ENCODE results near the gene EPHA3. TPM values are rescaled to one million over a fixed set of nuclear protein-coding genes. Genes with fewer than 3 reads are reported as not detected.

The EPHA3 gene
- total RNA-seq, 2 donors from 2014 or later: 0.14 to 0.35 TPM

DNA sequence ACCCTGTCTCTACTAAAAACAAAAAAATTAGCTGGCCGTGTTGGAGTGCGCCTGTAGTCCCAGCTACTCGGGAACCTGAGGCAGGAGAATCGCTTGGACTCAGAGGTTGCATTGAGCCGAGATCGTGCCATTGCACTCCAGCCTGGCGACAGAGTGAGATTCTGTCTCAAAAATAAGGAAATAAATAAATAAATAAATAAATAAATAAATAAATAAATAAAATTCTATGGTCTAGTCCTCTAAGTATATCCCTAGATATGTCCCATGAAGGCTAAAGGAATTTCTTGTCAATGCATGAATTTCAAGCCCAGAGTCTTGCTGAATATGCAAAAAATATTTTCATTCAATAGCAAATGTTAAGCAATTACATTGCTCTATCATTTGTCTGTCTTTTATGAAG, 149.0 kb downstream of the EPHA3 start:
- no peak overlapping the region for H3K4me3 Mint-ChIP-seq

DNA sequence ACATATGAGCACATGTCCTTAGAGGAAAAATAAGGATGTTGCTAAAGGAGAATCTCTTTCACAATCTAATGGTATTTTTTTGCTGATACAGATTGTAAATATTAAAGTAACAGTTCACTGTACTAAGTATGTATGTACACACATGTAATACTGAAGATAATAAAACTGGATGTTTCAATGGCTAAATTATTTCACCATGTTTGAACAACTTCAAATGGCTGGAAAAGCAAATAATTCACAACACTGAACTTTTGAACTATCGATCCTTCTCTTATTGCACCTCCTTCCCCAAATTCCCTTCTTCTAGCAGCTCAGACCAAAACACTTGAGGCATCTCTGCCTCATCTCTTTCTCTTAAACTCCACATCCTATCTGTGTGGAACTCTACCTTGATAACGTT, 149.5 kb downstream of the EPHA3 start:
- no peak for DNase-seq
- no peaks in the 10 kb centered on the region for H3K36me3 Mint-ChIP-seq (ENCODE audit: insufficient read depth in 2 of 2)
- H3K4me3 Mint-ChIP-seq: no peak overlapping the region
- peaks cover 7 to 9% of the 10 kb centered on the region in 2 donors for H3K9me3 Mint-ChIP-seq
- no peak overlapping the region for H3K27ac Mint-ChIP-seq
- H3K27me3 Mint-ChIP-seq (ENCODE audit: low read depth): no peaks in the 10 kb centered on the region
- ATAC-seq (replicated peaks in 1 of 2): no peak
- no peaks in the 10 kb centered on the region for H3K4me1 Mint-ChIP-seq (ENCODE audit: low read depth)

More for the DNA sequence above, 149.0 kb downstream of the EPHA3 start:
- ATAC-seq (replicated peaks in 1 of 2) (no peak), DNase-seq (no peak)
- no peaks in the 10 kb centered on the region for H3K4me1 Mint-ChIP-seq (ENCODE audit: low read depth)
- H3K9me3 Mint-ChIP-seq: peaks cover 7 to 9% of the 10 kb centered on the region in 2 donors
- no peaks in the 10 kb centered on the region for H3K27me3 Mint-ChIP-seq (ENCODE audit: low read depth)
- no peaks in the 10 kb centered on the region for H3K36me3 Mint-ChIP-seq (ENCODE audit: insufficient read depth in 2 of 2)
- no peak overlapping the region for H3K27ac Mint-ChIP-seq

DNA sequence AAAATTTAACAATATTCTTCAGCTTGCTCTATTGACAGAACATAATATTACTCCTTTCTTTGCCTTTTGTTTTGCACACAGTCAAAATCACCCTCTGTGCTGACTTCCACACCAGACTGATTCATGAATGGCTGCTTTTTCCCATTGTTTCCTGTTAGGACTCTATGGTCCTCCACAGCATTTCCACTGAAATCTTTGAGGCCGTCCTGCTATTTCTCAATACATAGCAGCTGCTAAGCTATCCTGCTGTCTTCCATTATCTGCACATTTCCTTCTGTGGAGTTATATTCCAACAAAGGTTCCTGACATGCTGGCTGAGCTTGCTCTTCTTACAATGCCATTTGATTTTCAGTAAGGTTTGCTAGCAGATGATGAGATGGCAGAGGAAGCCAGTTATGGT, 153.3 kb downstream of the EPHA3 start:
- Mint-ChIP-seq H3K36me3 (ENCODE audit: insufficient read depth in 2 of 2) (no peaks in the 10 kb centered on the region), H3K27ac (no peak overlapping the region), H3K4me3 (no peak overlapping the region), H3K4me1 (ENCODE audit: low read depth) (no peaks in the 10 kb centered on the region), H3K9me3 (peaks cover 4 to 9% of the 10 kb centered on the region in 2 donors), H3K27me3 (ENCODE audit: low read depth) (no peaks in the 10 kb centered on the region)
- ATAC-seq (replicated peaks in 1 of 2) (no peak), DNase-seq (no peak)

DNA sequence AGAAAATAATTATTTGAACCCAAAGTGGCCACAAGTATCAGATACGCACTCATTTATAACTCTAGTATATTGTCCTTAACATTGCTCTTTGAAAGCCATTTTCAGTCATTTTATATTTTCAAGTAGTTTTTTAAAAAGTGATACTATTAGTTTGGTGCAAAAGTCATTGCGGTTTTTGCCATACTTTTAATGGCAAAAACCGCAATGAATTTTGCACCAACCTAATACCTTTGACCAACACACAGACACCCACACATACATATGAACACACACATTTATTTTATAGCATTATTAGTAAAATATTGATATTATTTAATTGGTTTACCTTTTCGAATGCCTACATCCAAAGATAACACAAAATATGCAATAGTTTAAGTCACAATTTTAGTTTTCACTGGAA, 154.3 kb downstream of the EPHA3 start:
- no peaks in the 10 kb centered on the region for H3K36me3 Mint-ChIP-seq (ENCODE audit: insufficient read depth in 2 of 2)
- DNase-seq (no peak), ATAC-seq (replicated peaks in 1 of 2) (no peak)
- H3K9me3 Mint-ChIP-seq: peaks cover 4 to 9% of the 10 kb centered on the region in 2 donors
- no peak overlapping the region for H3K4me3 Mint-ChIP-seq
- H3K27me3 Mint-ChIP-seq (ENCODE audit: low read depth): no peaks in the 10 kb centered on the region
- H3K27ac Mint-ChIP-seq: no peak overlapping the region
- no peaks in the 10 kb centered on the region for H3K4me1 Mint-ChIP-seq (ENCODE audit: low read depth)

DNA sequence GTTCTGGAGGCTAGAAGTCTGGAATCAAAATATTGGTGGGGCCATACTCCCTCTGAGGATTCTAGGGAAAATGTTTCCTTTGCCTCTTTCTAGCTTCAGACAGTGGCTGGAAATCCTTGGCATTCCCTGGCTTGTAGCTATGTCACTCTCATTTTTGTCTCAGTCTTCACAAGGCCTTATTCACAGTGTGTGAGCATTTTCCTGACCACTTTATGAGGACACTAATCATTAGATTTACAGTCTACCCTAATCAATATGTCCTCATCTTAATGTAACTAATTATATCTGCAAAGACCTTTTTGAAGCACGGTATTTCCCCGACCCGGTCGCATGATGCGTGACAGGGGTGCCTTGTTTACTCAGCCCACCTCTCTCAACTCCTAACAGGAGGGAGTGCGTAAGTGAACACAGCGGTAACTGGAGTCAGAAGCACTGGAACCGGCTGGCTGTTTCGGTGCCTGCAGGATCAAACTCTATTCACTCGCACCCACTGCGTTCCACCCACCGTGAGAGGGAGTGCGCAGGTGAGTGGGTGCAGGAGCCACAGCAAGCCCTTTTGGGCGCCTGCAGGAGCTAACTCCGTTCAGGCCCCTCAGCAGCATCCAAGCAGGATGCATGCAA, 155.0 kb downstream of the EPHA3 start:
- no peak for ATAC-seq (replicated peaks in 1 of 2)
- Mint-ChIP-seq H3K27me3 (ENCODE audit: low read depth) (no peaks in the 10 kb centered on the region), H3K4me3 (no peak overlapping the region), H3K27ac (no peak overlapping the region), H3K4me1 (ENCODE audit: low read depth) (no peaks in the 10 kb centered on the region), H3K36me3 (ENCODE audit: insufficient read depth in 2 of 2) (no peaks in the 10 kb centered on the region), H3K9me3 (peaks cover 0 to 5% of the 10 kb centered on the region in 2 donors)
- no peak for DNase-seq

DNA sequence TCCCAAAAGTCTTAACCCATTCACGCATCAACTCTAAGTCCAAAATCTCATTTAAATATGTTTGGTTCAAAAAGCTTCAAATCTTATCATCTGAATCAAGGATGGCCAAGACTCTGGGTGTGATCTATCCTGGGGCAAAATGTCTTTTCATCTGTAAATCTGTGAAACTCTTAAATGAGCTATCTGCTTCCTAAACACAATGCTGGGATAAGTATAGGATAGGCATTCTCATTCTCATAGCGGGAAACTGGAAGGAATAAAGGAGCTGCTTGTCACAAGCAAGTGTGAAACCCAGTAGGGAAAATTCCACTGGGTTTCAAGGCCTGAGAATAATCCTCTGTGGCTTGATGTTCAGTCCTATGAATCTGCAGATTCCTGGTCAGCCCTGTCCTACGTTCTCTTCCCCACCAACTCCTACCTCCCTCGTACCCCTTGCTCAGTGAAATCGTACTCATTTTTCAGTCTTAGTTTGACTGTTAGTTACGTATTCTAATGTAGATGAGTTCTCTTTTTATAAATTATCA, 156.7 kb downstream of the EPHA3 start:
- no peak overlapping the region for H3K27ac Mint-ChIP-seq
- peaks cover 0 to 5% of the 10 kb centered on the region in 2 donors for H3K9me3 Mint-ChIP-seq
- DNase-seq (no peak), ATAC-seq (replicated peaks in 1 of 2) (no peak)
- H3K4me1 Mint-ChIP-seq (ENCODE audit: low read depth): no peaks in the 10 kb centered on the region
- H3K27me3 Mint-ChIP-seq (ENCODE audit: low read depth): no peaks in the 10 kb centered on the region
- no peaks in the 10 kb centered on the region for H3K36me3 Mint-ChIP-seq (ENCODE audit: insufficient read depth in 2 of 2)
- H3K4me3 Mint-ChIP-seq: no peak overlapping the region

DNA sequence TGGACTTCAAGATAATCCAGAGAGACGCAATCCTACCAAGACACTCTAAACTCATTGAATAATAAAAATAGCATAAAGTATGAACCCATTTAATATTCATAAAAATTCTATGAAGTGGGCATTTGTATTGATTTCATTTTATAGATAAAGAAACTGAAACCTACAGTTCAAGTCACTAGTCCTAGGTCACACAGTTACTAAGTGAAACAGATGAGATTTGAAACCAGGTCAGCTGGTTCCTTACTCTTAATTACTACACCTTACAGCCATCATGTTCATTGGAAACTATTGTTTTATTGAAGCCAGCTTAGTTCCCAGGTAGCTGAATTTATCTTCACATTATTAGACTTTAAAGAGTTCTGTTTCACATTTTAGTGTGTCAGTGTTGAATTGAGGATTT, 158.7 kb downstream of the EPHA3 start:
- Mint-ChIP-seq H3K27ac (no peak overlapping the region), H3K4me3 (no peak overlapping the region), H3K4me1 (ENCODE audit: low read depth) (no peaks in the 10 kb centered on the region), H3K27me3 (ENCODE audit: low read depth) (no peaks in the 10 kb centered on the region), H3K9me3 (peaks cover 1 to 3% of the 10 kb centered on the region in 2 donors), H3K36me3 (ENCODE audit: insufficient read depth in 2 of 2) (no peaks in the 10 kb centered on the region)
- DNase-seq (no peak), ATAC-seq (replicated peaks in 1 of 2) (no peak)

DNA sequence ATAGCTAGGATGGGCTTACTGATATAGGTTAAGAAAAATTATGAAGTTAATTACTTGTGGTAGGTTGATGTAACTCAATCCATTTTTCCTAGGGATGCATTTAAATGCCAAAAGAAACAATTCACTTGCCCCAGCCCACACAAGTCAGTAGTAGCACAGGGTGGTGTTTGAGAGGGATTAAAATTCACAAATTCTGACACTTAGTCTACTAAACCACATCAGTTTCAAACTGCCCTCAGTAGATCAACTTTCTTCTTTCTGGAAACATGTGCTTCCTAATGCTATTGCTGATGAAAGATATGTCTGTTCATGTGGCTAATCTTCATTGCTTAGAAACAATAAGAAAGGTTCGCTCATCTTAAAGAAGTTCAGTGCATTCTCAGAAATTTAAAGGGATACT, 160.6 kb downstream of the EPHA3 start:
- Mint-ChIP-seq H3K36me3 (ENCODE audit: insufficient read depth in 2 of 2) (no peaks in the 10 kb centered on the region), H3K27ac (no peak overlapping the region), H3K27me3 (ENCODE audit: low read depth) (no peaks in the 10 kb centered on the region), H3K9me3 (peaks cover 3 to 4% of the 10 kb centered on the region in 2 donors), H3K4me1 (ENCODE audit: low read depth) (no peaks in the 10 kb centered on the region), H3K4me3 (no peak overlapping the region)
- DNase-seq (no peak), ATAC-seq (replicated peaks in 1 of 2) (no peak)

DNA sequence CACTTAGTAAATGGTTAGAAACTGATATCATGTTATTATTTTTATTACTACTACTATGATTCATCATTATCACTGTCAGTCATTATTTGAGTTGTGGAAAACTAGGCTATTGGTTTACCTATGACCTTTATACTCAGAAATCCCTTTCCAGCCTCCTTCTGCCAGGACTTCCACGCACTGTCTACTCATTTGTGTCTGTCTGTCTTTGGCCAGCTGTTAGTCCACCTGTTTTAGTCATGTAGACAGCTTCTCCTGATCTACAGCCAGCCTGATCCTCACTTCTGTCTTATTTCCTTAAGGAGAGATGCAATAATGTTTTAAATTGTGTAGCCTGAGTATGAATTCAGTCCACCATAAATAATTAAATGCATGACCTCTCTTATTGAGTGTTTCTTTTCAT, 162.8 kb downstream of the EPHA3 start:
- Mint-ChIP-seq H3K4me1 (ENCODE audit: low read depth) (no peaks in the 10 kb centered on the region), H3K4me3 (no peak overlapping the region), H3K27ac (no peak overlapping the region), H3K36me3 (ENCODE audit: insufficient read depth in 2 of 2) (no peaks in the 10 kb centered on the region), H3K27me3 (ENCODE audit: low read depth) (no peaks in the 10 kb centered on the region), H3K9me3 (peaks cover 3 to 4% of the 10 kb centered on the region in 2 donors)
- ATAC-seq (replicated peaks in 1 of 2) (no peak), DNase-seq (no peak)

DNA sequence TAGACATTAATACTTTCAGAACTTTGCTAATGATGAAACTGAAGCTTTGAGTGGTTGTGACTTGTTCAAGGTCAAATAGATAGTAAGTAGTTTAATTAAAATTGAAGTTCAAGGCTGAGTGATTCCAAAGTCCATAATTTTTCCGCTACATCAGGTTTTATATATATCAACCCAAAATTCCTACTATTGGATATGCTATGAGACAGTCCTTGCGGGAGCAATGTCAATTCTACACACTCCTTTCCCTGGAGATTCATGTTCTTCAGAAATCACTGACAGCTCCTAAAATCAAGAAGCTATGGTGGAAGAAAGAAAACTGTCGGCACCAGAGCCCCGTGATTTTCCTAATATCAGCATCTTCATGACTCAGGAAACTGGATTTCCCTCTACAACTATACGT, 167.6 kb downstream of the EPHA3 start:
- DNase-seq: no peak
- no peaks in the 10 kb centered on the region for H3K4me1 Mint-ChIP-seq (ENCODE audit: low read depth)
- peaks cover 3 to 4% of the 10 kb centered on the region in 2 donors for H3K9me3 Mint-ChIP-seq
- no peak for ATAC-seq (replicated peaks in 1 of 2)
- H3K27me3 Mint-ChIP-seq (ENCODE audit: low read depth): no peaks in the 10 kb centered on the region
- no peak overlapping the region for H3K27ac Mint-ChIP-seq
- no peak overlapping the region for H3K4me3 Mint-ChIP-seq
- H3K36me3 Mint-ChIP-seq (ENCODE audit: insufficient read depth in 2 of 2): no peaks in the 10 kb centered on the region

DNA sequence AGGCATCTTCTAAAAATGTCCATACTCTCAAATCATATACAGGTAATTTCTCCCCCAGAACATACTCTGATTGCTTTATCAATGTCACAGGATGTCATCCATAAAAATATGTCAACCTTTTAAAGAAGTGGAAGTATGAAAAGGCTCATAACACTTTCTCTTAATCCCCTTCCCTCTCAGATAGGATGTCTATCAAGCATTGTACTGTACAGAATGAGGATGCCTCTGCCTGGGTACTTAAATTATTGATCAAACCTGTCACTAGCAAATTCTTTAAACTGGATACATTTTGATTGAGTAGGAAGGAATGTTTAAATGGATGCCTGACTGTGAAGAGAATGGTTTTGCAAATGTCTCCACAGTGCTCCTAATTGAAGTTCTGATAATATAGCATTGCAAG, 168.7 kb downstream of the EPHA3 start:
- no peak overlapping the region for H3K27ac Mint-ChIP-seq
- H3K27me3 Mint-ChIP-seq (ENCODE audit: low read depth): no peaks in the 10 kb centered on the region
- DNase-seq: no peak
- no peak overlapping the region for H3K4me3 Mint-ChIP-seq
- ATAC-seq (replicated peaks in 1 of 2): no peak
- peaks cover 0 to 8% of the 10 kb centered on the region in 2 donors for H3K9me3 Mint-ChIP-seq
- H3K4me1 Mint-ChIP-seq (ENCODE audit: low read depth): no peaks in the 10 kb centered on the region
- no peaks in the 10 kb centered on the region for H3K36me3 Mint-ChIP-seq (ENCODE audit: insufficient read depth in 2 of 2)

DNA sequence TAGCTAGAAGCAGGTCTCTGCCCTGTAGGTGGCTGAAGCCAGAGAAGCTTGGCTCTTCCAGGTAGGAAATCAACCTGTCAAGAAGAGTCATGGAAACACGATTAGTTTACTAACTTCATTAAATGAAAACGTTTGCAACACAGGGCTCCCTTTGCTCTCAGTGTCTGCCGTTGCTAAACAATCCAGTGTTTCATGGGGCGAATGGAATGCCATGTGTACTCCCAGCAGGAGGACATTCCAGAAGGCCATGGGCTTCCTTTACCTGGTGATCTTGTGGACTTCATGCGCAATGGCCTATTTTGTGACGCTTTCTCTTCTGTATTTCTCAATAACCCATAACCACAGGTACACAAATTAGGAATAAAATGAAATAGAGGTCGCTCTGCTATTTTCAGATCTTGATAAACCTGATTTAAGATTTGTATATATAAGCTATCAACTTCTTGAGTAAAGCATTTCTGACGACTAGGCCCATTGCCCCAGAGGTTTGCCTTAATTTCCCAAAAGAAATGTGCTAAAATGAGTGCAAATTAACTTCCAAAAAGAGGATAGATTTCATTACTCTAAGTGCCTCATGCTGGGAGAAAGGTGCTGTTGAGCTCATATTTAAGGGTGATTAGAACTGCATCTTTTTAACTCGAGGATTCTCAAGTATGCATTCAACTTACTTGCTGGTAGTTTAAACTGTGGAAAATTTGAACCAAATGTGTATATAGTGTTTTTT, 171.0 kb downstream of the EPHA3 start:
- Mint-ChIP-seq H3K27me3 (ENCODE audit: low read depth) (no peaks in the 10 kb centered on the region), H3K4me1 (ENCODE audit: low read depth) (no peaks in the 10 kb centered on the region), H3K9me3 (peaks cover 0 to 5% of the 10 kb centered on the region in 2 donors), H3K36me3 (ENCODE audit: insufficient read depth in 2 of 2) (no peaks in the 10 kb centered on the region), H3K27ac (no peak overlapping the region), H3K4me3 (no peak overlapping the region)
- no peak for ATAC-seq (replicated peaks in 1 of 2)
- DNase-seq: no peak

DNA sequence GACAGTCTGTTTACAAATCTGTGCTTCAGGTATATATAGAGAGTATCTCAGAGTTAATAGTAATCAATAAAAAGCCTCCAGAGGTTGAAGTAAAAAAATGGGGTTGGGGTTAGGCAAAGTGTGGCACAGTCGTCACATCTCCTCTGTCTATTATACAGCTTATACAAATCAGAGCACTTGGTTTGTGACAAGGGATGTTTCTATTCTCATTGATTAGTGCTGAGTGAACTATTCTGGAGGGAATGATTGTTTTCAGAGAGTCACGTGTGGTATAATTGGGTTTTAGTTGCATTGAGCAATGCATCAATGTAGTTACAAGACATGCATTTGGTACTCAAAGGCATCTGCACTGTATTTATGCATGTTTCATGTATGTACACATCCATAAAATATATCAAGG, 172.9 kb downstream of the EPHA3 start:
- no peaks in the 10 kb centered on the region for H3K4me1 Mint-ChIP-seq (ENCODE audit: low read depth)
- no peaks in the 10 kb centered on the region for H3K27me3 Mint-ChIP-seq (ENCODE audit: low read depth)
- no peaks in the 10 kb centered on the region for H3K36me3 Mint-ChIP-seq (ENCODE audit: insufficient read depth in 2 of 2)
- no peak for DNase-seq
- H3K27ac Mint-ChIP-seq: no peak overlapping the region
- no peak overlapping the region for H3K4me3 Mint-ChIP-seq
- ATAC-seq (replicated peaks in 1 of 2): no peak
- H3K9me3 Mint-ChIP-seq: peaks cover 0 to 9% of the 10 kb centered on the region in 2 donors

All from activated T-cell treated with anti-CD3 and anti-CD28 coated beads, Interleukin-2, amount 50 U/mL, for 72 hours (primary cell).